SK-N-SH treated with all-trans-retinoic acid at 6 μM for 48 hours (cell line): ENCODE results near the gene ODC1.
"Not testable (repeated sequence)": the region's sequence is repeated elsewhere in the genome, so short reads cannot be mapped to it uniquely, and the experiment has no call there.

Experiments used
- ATAC-seq: fragments of 200-7000 bp; cut with Tn5 transposase; 3 replicates; pipeline ENCODE4 v1.9.1; 2020; ENCODE audit warnings: mild to moderate bottlenecking, moderate library complexity
- ARNTL ChIP-seq: fragments of 450-650 bp; formaldehyde crosslinking; IDR thresholded peaks from 2 replicates; pipeline ENCODE4 v1.5.0; 2020; ENCODE audit warnings: low read depth, mild to moderate bottlenecking, moderate library complexity, borderline replicate concordance
- BACH2 ChIP-seq: fragments of 250-450 bp; sonication (Bioruptor Pico); IDR thresholded peaks from 2 replicates; pipeline ENCODE4 v1.9.0; 2021; ENCODE audit warnings: mild to moderate bottlenecking, borderline replicate concordance
- CSDC2 ChIP-seq: fragments of 250-450 bp; sonication (Bioruptor Pico); IDR thresholded peaks from 2 replicates; pipeline ENCODE4 v1.5.0; 2020; ENCODE audit warnings: mild to moderate bottlenecking, moderate library complexity
- ESRRG ChIP-seq: fragments of 250-450 bp; sonication (Bioruptor Pico); IDR thresholded peaks from 2 replicates; pipeline ENCODE4 v1.6.1; 2021; ENCODE audit warnings: mild to moderate bottlenecking
- GLIS3 ChIP-seq: fragments of 250-450 bp; sonication (Bioruptor Pico); IDR thresholded peaks from 2 replicates; pipeline ENCODE4 v1.5.0; 2020; ENCODE audit warnings: mild to moderate bottlenecking, moderate library complexity
- OSR1 ChIP-seq: fragments of 250-450 bp; sonication (Bioruptor Pico); IDR thresholded peaks from 2 replicates; pipeline ENCODE4 v1.8.0; 2022; ENCODE audit warnings: moderate library complexity, mild to moderate bottlenecking, inconsistent platforms
- PATZ1 ChIP-seq: fragments of 250-450 bp; sonication (Bioruptor Pico); IDR thresholded peaks from 2 replicates; pipeline ENCODE4 v1.8.0; 2020; ENCODE audit warnings: mild to moderate bottlenecking, moderate library complexity, borderline replicate concordance
- POU6F1 ChIP-seq: fragments of 250-450 bp; sonication (Bioruptor Pico); IDR thresholded peaks from 2 replicates; pipeline ENCODE4 v1.8.0; 2021; ENCODE audit warnings: low read depth, mild to moderate bottlenecking, moderate library complexity, borderline replicate concordance
- PPARA ChIP-seq: fragments of 250-450 bp; sonication (Bioruptor Pico); IDR thresholded peaks from 2 replicates; pipeline ENCODE4 v1.5.0; 2020; ENCODE audit warnings: mild to moderate bottlenecking, borderline replicate concordance
- RARB ChIP-seq: fragments of 250-450 bp; sonication (Bioruptor Pico); IDR thresholded peaks from 2 replicates; pipeline ENCODE4 v1.8.0; 2021; ENCODE audit warnings: mild to moderate bottlenecking, moderate library complexity
- SNAI2 ChIP-seq: fragments of 250-450 bp; sonication (Bioruptor Pico); IDR thresholded peaks from 2 replicates; pipeline ENCODE4 v1.5.0; 2020; ENCODE audit warnings: mild to moderate bottlenecking, moderate library complexity
- TCF4 ChIP-seq: fragments of 250-450 bp; sonication (Bioruptor Pico); IDR thresholded peaks from 2 replicates; pipeline ENCODE4 v1.8.0; 2021; ENCODE audit warnings: mild to moderate bottlenecking, moderate library complexity, borderline replicate concordance
- TOX ChIP-seq: fragments of 250-450 bp; sonication (Bioruptor Pico); IDR thresholded peaks from 2 replicates; pipeline ENCODE4 v1.8.0; 2021; ENCODE audit warnings: mild to moderate bottlenecking, moderate library complexity, borderline replicate concordance
- TSHZ2 ChIP-seq: fragments of 250-450 bp; sonication (Bioruptor Pico); IDR thresholded peaks from 2 replicates; pipeline ENCODE4 v1.5.0; 2020; ENCODE audit warnings: mild to moderate bottlenecking, moderate library complexity
- ZC3H10 ChIP-seq: fragments of 250-450 bp; sonication (Bioruptor Pico); IDR thresholded peaks from 2 replicates; pipeline ENCODE4 v1.5.1; 2021; ENCODE audit warnings: mild to moderate bottlenecking, moderate library complexity
- ZFP3 ChIP-seq: fragments of 250-450 bp; sonication (Bioruptor Pico); IDR thresholded peaks from 2 replicates; pipeline ENCODE4 v1.5.0; 2020; ENCODE audit warnings: mild to moderate bottlenecking, moderate library complexity
- ZFP30 ChIP-seq: fragments of 450-650 bp; formaldehyde crosslinking; IDR thresholded peaks from 2 replicates; pipeline ENCODE4 v1.5.0; 2022; ENCODE audit warnings: mild to moderate bottlenecking, moderate library complexity
- ZNF565 ChIP-seq: fragments of 450-650 bp; formaldehyde crosslinking; conservative IDR thresholded peaks from 2 replicates; pipeline ENCODE4 v1.5.0; 2020; ENCODE audit warnings: low read depth, mild to moderate bottlenecking, moderate library complexity
- ZNF70 ChIP-seq: fragments of 450-650 bp; formaldehyde crosslinking; IDR thresholded peaks from 2 replicates; pipeline ENCODE4 v1.5.0; 2020; ENCODE audit warnings: mild to moderate bottlenecking, moderate library complexity
- ZNF8 ChIP-seq: fragments of 450-650 bp; formaldehyde crosslinking; IDR thresholded peaks from 2 replicates; pipeline ENCODE4 v1.5.0; 2020; ENCODE audit warnings: mild to moderate bottlenecking, moderate library complexity
- TF ChIP-seq, protein P1 (sequence below): fragments of 250-450 bp; sonication (Bioruptor Pico); IDR thresholded peaks from 2 replicates; pipeline ENCODE4 v1.5.1; 2020; ENCODE audit warnings: low read depth, mild to moderate bottlenecking, moderate library complexity

ODC1 gene

GRCh38 chr2:10447300-10447894, 730 bp downstream of the ODC1 start:
- TF ChIP-seq ZFP3 (no peak), ZC3H10 (CRISPR knock-in tag) (no peak), ZFP30 (CRISPR knock-in tag) (0 out of 2 replicates have a peak, but pooled peaks have one; percentile 12), GLIS3 (CRISPR knock-in tag) (peak; percentile 80; the same call in 1 of the 2 replicates), ZNF8 (CRISPR knock-in tag) (peak; percentile 45; the same call in 1 of the 2 replicates), ZNF565 (CRISPR knock-in tag) (0 out of 2 replicates have a peak, but pooled peaks have one; percentile 51), BACH2 (CRISPR knock-in tag) (no peak), CSDC2 (CRISPR knock-in tag) (0 out of 2 replicates have a peak, but pooled peaks have one; percentile 35), TCF4 (CRISPR knock-in tag) (no peak), SNAI2 (peak; percentile 87; the same call in 1 of the 2 replicates)
- ATAC-seq: peak; percentile 53

GRCh38 chr2:10446631-10447030, 1.5 kb downstream of the ODC1 start:
- ATAC-seq: no peak
- no peak for TF ChIP-seq TOX
- no peak for TF ChIP-seq GLIS3 (CRISPR knock-in tag)
- no peak for TF ChIP-seq RARB
- no peak for TF ChIP-seq ESRRG
- TF ChIP-seq ZNF565 (CRISPR knock-in tag): no peak
- TF ChIP-seq OSR1 (CRISPR knock-in tag): no peak
- TF ChIP-seq, protein P1, sequence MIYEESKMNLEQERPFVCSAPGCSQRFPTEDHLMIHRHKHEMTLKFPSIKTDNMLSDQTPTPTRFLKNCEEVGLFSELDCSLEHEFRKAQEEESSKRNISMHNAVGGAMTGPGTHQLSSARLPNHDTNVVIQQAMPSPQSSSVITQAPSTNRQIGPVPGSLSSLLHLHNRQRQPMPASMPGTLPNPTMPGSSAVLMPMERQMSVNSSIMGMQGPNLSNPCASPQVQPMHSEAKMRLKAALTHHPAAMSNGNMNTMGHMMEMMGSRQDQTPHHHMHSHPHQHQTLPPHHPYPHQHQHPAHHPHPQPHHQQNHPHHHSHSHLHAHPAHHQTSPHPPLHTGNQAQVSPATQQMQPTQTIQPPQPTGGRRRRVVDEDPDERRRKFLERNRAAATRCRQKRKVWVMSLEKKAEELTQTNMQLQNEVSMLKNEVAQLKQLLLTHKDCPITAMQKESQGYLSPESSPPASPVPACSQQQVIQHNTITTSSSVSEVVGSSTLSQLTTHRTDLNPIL (CRISPR knock-in tag): no peak
- TF ChIP-seq TSHZ2: no peak
- TF ChIP-seq ZNF70: no peak
- no peak for TF ChIP-seq SNAI2
- no peak for TF ChIP-seq ZFP30 (CRISPR knock-in tag)
- TF ChIP-seq ARNTL (CRISPR knock-in tag): no peak
- no peak for TF ChIP-seq PATZ1 (CRISPR knock-in tag)
- TF ChIP-seq CSDC2 (CRISPR knock-in tag): no peak
- TF ChIP-seq ZFP3: no peak
- no peak for TF ChIP-seq TCF4 (CRISPR knock-in tag)
- TF ChIP-seq ZNF8 (CRISPR knock-in tag): no peak
- TF ChIP-seq PPARA: no peak

DNA sequence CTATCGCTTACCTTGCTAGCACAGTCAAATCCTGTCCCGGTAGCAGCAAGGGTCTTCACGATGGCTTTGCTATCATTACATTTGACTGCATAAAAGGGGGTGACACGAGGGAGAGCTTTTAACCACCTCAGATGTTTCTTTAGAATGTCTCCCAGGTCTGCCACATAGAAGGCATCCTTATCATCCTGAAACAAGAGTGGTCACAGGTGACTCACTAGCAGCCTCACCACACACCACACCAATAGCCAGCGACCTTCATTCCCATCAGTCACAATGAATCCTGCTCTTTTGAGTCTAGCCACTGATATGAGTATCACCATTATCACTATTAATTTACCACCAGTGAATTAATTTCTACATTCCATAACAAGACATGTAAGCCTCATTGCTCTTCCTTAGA, 3.7 kb downstream of the ODC1 start:
- TF ChIP-seq ZC3H10 (CRISPR knock-in tag) (no peak), ZFP30 (CRISPR knock-in tag) (no peak), GLIS3 (CRISPR knock-in tag) (no peak), CSDC2 (CRISPR knock-in tag) (no peak)

GRCh38 chr2:10442469-10443126, 5.5 kb downstream of the ODC1 start:
- not testable (repeated sequence) for ATAC-seq

More for the DNA sequence above, 3.7 kb downstream of the ODC1 start:
- ATAC-seq: no peak

DNA sequence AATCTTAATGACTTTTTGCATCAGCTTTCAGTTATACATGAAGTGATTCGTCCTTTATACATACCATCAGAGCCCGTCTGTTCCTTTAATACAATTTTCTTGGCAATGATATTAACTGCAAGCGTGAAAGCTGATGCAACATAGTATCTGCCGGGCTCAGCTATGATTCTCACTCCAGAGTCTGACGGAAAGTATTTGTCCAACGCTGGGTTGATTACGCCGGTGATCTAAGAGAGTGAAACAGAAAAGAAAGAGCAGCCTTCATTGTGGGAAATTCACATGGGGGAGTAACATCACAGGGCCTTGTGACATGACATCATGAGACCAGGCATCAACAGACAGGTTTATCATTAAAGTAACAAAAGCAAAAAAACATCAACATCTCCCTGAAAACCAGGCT, 6.2 kb downstream of the ODC1 start:
- no peak for ATAC-seq
- no peak for TF ChIP-seq POU6F1 (CRISPR knock-in tag)
